Ishikawa (cell line): Measurements from ENCODE around the gene MOK.

Experiments
- CEBPB ChIP-seq: IDR thresholded peaks from 2 replicates; pipeline ENCODE4 v1.6.1; 2012
- CREB1 ChIP-seq: IDR thresholded peaks from 2 replicates; pipeline ENCODE4 v1.6.1; 2012; ENCODE audit warnings: low read depth
- EGR1 ChIP-seq: IDR thresholded peaks from 2 replicates; pipeline ENCODE4 v1.6.1; 2012
- EP300 ChIP-seq: IDR thresholded peaks from 2 replicates; pipeline ENCODE4 v1.6.1; 2012; ENCODE audit warnings: borderline replicate concordance
- FOXM1 ChIP-seq: IDR thresholded peaks from 2 replicates; pipeline ENCODE4 v1.6.1; 2012; ENCODE audit warnings: low read depth, borderline replicate concordance
- NFIC ChIP-seq: IDR thresholded peaks from 2 replicates; pipeline ENCODE4 v1.6.1; 2012
- RAD21 ChIP-seq: IDR thresholded peaks from 2 replicates; pipeline ENCODE4 v1.6.1; 2012; ENCODE audit warnings: low read depth
- TAF1 ChIP-seq: IDR thresholded peaks from 2 replicates; pipeline ENCODE4 v1.6.1; 2012; ENCODE audit warnings: low read depth, mild to moderate bottlenecking
- TCF12 ChIP-seq: IDR thresholded peaks from 2 replicates; pipeline ENCODE4 v1.6.1; 2012; ENCODE audit warnings: low read depth
- TEAD4 ChIP-seq: IDR thresholded peaks from 2 replicates; pipeline ENCODE4 v1.6.1; 2012
- YY1 ChIP-seq: IDR thresholded peaks from 2 replicates; pipeline ENCODE4 v1.6.1; 2012; ENCODE audit warnings: low read depth
- ZBTB7A ChIP-seq: IDR thresholded peaks from 2 replicates; pipeline ENCODE4 v1.6.1; 2012; ENCODE audit warnings: low read depth
- TF ChIP-seq, protein P1 (sequence below): IDR thresholded peaks from 2 replicates; pipeline ENCODE4 v1.6.1; 2012
- TF ChIP-seq, protein P2 (sequence below): IDR thresholded peaks from 2 replicates; pipeline ENCODE4 v1.6.1; 2012
- TF ChIP-seq, protein P3 (sequence below): IDR thresholded peaks from 2 replicates; pipeline ENCODE4 v1.6.1; 2012; ENCODE audit warnings: low read depth, mild to moderate bottlenecking

The MOK gene

DNA sequence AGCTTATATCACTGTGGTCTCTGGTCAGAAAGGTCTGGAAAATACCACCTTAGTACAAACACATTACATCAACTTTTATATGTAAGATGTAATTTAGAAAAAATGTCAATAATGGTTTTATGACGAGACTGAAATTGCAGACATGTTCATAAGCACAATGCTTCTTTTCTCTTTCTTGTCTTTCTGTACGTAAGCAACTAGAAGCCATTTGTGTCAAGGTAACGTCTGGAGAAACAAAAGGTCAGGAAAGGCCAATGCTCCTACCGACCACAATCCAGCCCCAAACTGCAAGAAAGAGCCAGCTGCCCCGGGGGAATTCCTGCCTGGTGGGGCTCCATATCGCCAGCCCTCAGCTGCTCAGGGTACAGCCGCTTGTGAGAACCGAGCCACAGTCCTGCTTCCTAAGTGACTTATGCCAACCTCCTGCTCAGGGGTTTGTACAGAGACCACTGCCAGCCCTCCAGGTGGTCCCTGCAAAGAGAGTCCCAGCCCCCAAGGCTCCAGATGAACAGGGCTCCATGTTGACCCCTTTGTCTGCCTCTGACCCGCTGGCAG lies 20.9 kb upstream of the MOK start:
- TF ChIP-seq CREB1 (no peak), FOXM1 (no peak), EGR1 (no peak), TEAD4 (no peak), ZBTB7A (no peak), NFIC (no peak), TCF12 (no peak), YY1 (no peak), TAF1 (no peak), CEBPB (no peak), EP300 (no peak)
- TF ChIP-seq, protein P1, sequence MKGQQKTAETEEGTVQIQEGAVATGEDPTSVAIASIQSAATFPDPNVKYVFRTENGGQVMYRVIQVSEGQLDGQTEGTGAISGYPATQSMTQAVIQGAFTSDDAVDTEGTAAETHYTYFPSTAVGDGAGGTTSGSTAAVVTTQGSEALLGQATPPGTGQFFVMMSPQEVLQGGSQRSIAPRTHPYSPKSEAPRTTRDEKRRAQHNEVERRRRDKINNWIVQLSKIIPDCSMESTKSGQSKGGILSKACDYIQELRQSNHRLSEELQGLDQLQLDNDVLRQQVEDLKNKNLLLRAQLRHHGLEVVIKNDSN, result no peak
- TF ChIP-seq, protein P2, sequence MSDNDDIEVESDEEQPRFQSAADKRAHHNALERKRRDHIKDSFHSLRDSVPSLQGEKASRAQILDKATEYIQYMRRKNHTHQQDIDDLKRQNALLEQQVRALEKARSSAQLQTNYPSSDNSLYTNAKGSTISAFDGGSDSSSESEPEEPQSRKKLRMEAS, result no peak
- TF ChIP-seq, protein P3, sequence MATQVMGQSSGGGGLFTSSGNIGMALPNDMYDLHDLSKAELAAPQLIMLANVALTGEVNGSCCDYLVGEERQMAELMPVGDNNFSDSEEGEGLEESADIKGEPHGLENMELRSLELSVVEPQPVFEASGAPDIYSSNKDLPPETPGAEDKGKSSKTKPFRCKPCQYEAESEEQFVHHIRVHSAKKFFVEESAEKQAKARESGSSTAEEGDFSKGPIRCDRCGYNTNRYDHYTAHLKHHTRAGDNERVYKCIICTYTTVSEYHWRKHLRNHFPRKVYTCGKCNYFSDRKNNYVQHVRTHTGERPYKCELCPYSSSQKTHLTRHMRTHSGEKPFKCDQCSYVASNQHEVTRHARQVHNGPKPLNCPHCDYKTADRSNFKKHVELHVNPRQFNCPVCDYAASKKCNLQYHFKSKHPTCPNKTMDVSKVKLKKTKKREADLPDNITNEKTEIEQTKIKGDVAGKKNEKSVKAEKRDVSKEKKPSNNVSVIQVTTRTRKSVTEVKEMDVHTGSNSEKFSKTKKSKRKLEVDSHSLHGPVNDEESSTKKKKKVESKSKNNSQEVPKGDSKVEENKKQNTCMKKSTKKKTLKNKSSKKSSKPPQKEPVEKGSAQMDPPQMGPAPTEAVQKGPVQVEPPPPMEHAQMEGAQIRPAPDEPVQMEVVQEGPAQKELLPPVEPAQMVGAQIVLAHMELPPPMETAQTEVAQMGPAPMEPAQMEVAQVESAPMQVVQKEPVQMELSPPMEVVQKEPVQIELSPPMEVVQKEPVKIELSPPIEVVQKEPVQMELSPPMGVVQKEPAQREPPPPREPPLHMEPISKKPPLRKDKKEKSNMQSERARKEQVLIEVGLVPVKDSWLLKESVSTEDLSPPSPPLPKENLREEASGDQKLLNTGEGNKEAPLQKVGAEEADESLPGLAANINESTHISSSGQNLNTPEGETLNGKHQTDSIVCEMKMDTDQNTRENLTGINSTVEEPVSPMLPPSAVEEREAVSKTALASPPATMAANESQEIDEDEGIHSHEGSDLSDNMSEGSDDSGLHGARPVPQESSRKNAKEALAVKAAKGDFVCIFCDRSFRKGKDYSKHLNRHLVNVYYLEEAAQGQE, result no peak

DNA sequence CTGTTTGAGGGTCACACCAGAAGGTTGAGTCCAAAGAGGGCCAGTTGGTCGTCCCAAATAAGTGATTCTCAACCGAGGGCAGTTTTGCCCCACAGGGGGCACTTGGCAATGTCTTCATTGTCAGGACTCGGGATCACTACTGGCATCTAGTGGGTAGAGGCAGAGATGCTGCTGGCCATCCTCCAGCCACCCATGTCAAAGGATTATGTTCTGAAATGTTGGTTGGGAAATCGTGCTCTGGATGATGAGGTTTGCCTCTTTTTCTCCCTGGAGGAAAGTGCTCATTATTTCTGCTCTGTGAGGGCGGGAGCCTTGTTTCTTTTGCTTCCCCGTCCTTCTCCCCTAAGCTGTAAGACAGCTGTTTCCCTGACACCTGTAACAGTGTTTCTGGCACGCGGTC lies 18.1 kb upstream of the MOK start:
- TF ChIP-seq, protein P3, result no peak
- TF ChIP-seq NFIC (peak; percentile 51; the same call in 1 of the 2 replicates), TCF12 (no peak), RAD21 (peak; percentile 45)

DNA sequence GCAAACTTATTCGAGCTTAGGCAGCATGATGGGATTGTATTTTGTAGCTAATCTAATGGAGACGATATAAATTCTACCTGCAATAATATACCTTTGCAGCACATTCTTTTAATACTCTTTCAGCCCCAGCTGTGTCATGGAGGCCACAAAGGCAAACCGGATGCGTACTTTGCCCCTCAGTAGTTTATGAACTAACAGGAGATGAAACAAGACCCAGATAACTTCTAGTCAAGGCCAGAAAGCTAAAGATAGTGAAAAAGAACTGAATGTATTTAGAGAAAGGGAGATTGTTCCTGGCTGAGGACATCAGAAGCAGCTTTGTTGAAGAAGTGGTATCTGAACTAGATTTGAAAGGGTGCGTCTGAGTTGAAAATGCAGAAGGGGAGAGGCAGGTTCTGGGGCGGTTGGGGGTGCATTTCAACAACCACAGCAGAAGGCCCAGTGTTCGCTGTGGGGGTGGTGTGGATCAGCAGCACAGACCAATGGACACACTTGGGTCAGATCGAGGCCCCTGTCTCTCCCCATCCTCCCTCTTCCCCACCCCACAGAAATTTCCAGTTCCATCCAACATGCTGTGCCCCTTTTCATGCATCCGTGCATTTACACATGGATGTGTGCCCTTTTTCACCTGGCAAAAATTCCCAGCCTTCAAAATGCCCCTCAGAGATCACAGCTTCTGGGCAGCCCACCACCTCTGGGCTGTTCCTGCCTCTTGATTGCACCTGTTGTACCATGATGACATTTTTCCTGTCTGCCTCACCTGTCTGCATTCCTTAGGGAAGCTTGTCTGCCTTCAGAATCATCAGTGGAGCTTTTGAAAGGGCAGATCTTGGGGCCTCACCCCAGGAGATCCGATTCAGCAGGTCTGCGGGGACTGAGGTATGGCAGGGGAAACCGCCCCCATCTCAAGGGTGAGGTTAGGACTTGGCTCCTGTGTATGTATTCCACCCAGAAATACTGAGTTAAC lies 16.8 kb upstream of the MOK start:
- TF ChIP-seq, protein P1, result no peak
- no peak for TF ChIP-seq TAF1
- no peak for TF ChIP-seq FOXM1
- TF ChIP-seq, protein P3, result no peak
- TF ChIP-seq CEBPB, result no peak
- TF ChIP-seq TCF12, result no peak
- TF ChIP-seq TEAD4, result no peak
- no peak for TF ChIP-seq CREB1
- no peak for TF ChIP-seq ZBTB7A
- no peak for TF ChIP-seq EP300
- no peak for TF ChIP-seq NFIC
- no peak for TF ChIP-seq YY1
- TF ChIP-seq EGR1, result no peak
- TF ChIP-seq RAD21, result no peak
- TF ChIP-seq, protein P2, result no peak

DNA sequence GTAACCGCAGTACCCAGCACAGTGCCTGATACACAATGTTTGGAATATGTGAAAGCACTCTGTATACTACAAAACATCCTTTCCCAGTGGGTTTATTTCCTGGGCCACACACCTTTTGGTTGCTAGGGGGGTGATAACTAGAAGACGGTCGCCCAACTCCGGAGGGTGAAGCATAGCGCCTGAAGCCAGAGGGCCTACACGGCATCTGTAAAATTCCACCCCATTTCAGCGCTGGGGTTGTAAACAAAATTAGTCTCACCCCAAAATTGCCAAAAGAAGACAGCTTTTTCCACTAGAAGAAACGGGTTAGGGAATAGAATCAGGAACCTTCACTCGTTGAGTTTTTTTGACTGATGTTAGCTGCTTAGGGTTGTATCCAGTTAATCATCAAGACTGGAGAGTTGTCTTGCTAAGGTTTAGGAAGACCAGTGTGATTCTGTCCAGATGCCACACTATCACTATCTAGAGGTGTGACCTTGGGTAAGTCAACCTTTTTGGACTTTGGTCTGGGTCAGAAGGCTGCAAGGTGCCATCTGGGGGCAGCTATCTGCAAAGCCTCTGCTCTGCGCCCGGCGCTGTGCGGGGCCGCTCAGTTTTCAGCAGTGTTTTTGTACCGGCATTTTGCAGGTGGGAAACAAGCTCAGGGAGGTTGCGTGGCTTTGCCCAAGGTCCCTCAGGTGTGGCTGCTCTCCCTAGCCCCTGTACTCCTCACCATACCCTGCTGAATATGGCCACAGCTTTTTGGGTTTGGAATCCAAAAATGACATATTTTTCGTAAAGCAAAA lies 15.9 kb upstream of the MOK start:
- TF ChIP-seq, protein P1, result no peak
- TF ChIP-seq CREB1 (no peak), TCF12 (no peak), TAF1 (no peak), EP300 (no peak), YY1 (no peak), FOXM1 (no peak), TEAD4 (no peak), CEBPB (no peak), NFIC (no peak), RAD21 (no peak), EGR1 (no peak), ZBTB7A (no peak)
- TF ChIP-seq, protein P2, result no peak
- TF ChIP-seq, protein P3, result no peak
